OCI-LY1 (cell line): ENCODE measurements around the gene JUN.

Experiments
- CTCF ChIP-seq: fragments of 200-600 bp; sonication (generic), shearing (Covaris generic); IDR thresholded peaks from 2 replicates; pipeline ENCODE4 v1.5.1; 2017; ENCODE audit warnings: mild to moderate bottlenecking, antibody characterized with exemption, low read length, moderate library complexity, mixed read lengths
- EZH2 ChIP-seq: fragments of 200-600 bp; sonication (generic), shearing (Covaris generic); IDR thresholded peaks from 2 replicates; pipeline ENCODE4 v1.8.0; 2017; ENCODE audit warnings: borderline replicate concordance, mixed run types, mild to moderate bottlenecking, antibody characterized with exemption, low read length, moderate library complexity, mixed read lengths

- TF ChIP-seq CTCF (no peak), EZH2 (no peak)
Observed at GRCh38 chr1:58783090-58783992, 506 bp downstream of the JUN start.
